Body of pancreas (tissue), 4 donors: ENCODE data around the gene SLC38A10. TPM values are rescaled to one million over a fixed set of nuclear protein-coding genes. Genes with fewer than 3 reads are reported as not detected.

Source experiments
- ATAC-seq: fragments of 150-250 bp; one replicate; pipeline ENCODE4 v1.9.1; 2016
- DNase-seq, 4 donors: peaks; one replicate each; pipeline ENCODE4 v3.0.0-alpha.2; 2019
- H3K27ac ChIP-seq, 4 donors: fragments of 200-600 bp; sonication (generic); 1 replicate in 3 of 4; 2 replicates in 1 of 4; pipeline versions ENCODE4 v1.5.1 to v1.6.1; 2016 to 2019; ENCODE audit warnings: mild to moderate bottlenecking in 1 of 4, mixed read lengths in 1 of 4, moderate library complexity in 1 of 4
- H3K27me3 ChIP-seq, 2 donors: fragments of 200-600 bp; sonication (generic); one replicate each; pipeline ENCODE4 v1.6.0; 2016; ENCODE audit warnings: mild to moderate bottlenecking in 1 of 2
- H3K36me3 ChIP-seq, 2 donors: fragments of 200-600 bp; sonication (generic); replicated peaks in 1 of 2; 2 replicates each; pipeline ENCODE4 v1.5.1; 2016; ENCODE audit warnings: low read depth in 2 of 2; ENCODE audit not compliant: insufficient read depth in 1 of 2
- H3K4me1 ChIP-seq: fragments of 200-600 bp; sonication (generic); one replicate; pipeline ENCODE4 v1.6.0; 2016
- H3K4me3 ChIP-seq, 2 donors: fragments of 200-600 bp; sonication (generic); 1 replicate in 1 of 2; 2 replicates in 1 of 2; pipeline ENCODE4 v1.5.1; 2016 to 2019
- H3K9me3 ChIP-seq, 3 donors: fragments of 200-600 bp; sonication (generic); 1 replicate in 2 of 3; 2 replicates in 1 of 3; pipeline ENCODE4 v1.5.1; 2016
- CTCF ChIP-seq, 7 experiments: fragments of 450-650 bp in 4 of 7; fragments of 200-600 bp in 3 of 7; sonication (generic) in 3 of 7; IDR thresholded peaks; one replicate each; pipeline ENCODE4 v1.5.1; 2016 to 2019; ENCODE audit warnings: antibody characterized with exemption in 7 of 7
- POLR2A ChIP-seq, 3 donors: fragments of 450-650 bp; IDR thresholded peaks; one replicate each; pipeline ENCODE4 v1.6.1; 2016; ENCODE audit warnings: antibody characterized with exemption in 3 of 3, mild to moderate bottlenecking in 2 of 3
- WGBS, 2 donors: methylation state at CpG; one replicate each; pipeline ENCODE4 v1.1.5; 2017; 5-methylcytosine and 5-hydroxymethylcytosine counted together
- intact Hi-C: fragments of 100-400 bp; cut with DNase I; formaldehyde crosslinking; loops from one replicate; pipeline ENCODE4 v1.15.1; 2023
- total RNA-seq, 2 donors: library from RNA; depleted of rRNA; stranded (reverse); fragments of >200 nt; gene quantifications; one replicate each; pipeline ENCODE4 v1.1.0, GENCODE V29; 2016

SLC38A10 gene
- total RNA-seq, 2 donors from 2014 or later, result 102 to 203 TPM

GRCh38 chr17:81248649-81249048 lies 46.5 kb downstream of the SLC38A10 start:
- no peaks in the 10 kb centered on the region for H3K4me1 ChIP-seq
- no peaks in the 10 kb centered on the region for H3K9me3 ChIP-seq
- no peak for TF ChIP-seq POLR2A (IDR thresholded peaks at IDR 0.05)
- TF ChIP-seq CTCF (IDR thresholded peaks at IDR 0.05), result no peak
- intact Hi-C loops, result loop anchor here (5.0 kb wide), 1 partner anchor 354 kb away; no protein-coding TSS in a partner anchor
- no peak for ATAC-seq
- H3K4me3 ChIP-seq, result no peak overlapping the region
- DNase-seq, result no peak
- WGBS, 2 donors, result 78 to 83% methylated on average over 13 to 14 of the region's 16 CpGs
- peaks cover 7 to 17% of the 10 kb centered on the region in 2 donors for H3K36me3 ChIP-seq
- H3K27me3 ChIP-seq, result no peaks in the 10 kb centered on the region
- no peak overlapping the region for H3K27ac ChIP-seq

GRCh38 chr17:81247339-81247990 lies 47.6 kb downstream of the SLC38A10 start:
- DNase-seq (no peak), ATAC-seq (no peak)
- 82 to 87% methylated on average over 13 to 15 of the region's 15 CpGs for WGBS, 2 donors
- Histone ChIP-seq H3K27ac (no peak overlapping the region), H3K27me3 (no peaks in the 10 kb centered on the region), H3K9me3 (no peaks in the 10 kb centered on the region), H3K4me3 (no peak overlapping the region), H3K36me3 (peaks cover 7 to 17% of the 10 kb centered on the region in 2 donors), H3K4me1 (no peaks in the 10 kb centered on the region)
- TF ChIP-seq POLR2A (IDR thresholded peaks at IDR 0.05) (no peak), CTCF (IDR thresholded peaks at IDR 0.05) (no peak)
- intact Hi-C loops, result loop anchor here (5.0 kb wide), 1 partner anchor 355 kb away; no protein-coding TSS in a partner anchor

- peaks cover 7 to 13% of the 10 kb centered on the region in 2 donors for H3K36me3 ChIP-seq
- TF ChIP-seq POLR2A (IDR thresholded peaks at IDR 0.05) (no peak), CTCF (IDR thresholded peaks at IDR 0.05) (no peak)
- WGBS, 2 donors, result 95 to 96% methylated on average over 14 to 27 of the region's 28 CpGs
- no peaks in the 10 kb centered on the region for H3K27me3 ChIP-seq
- no peak overlapping the region for H3K4me3 ChIP-seq
- ATAC-seq (no peak), DNase-seq (no peak)
- intact Hi-C loops, result loop anchor here (5.0 kb wide), 1 partner anchor 355 kb away; no protein-coding TSS in a partner anchor
- no peaks in the 10 kb centered on the region for H3K4me1 ChIP-seq
- no peak overlapping the region for H3K27ac ChIP-seq
- no peaks in the 10 kb centered on the region for H3K9me3 ChIP-seq
Observed at GRCh38 chr17:81246679-81247338, 48.3 kb downstream of the SLC38A10 start.

GRCh38 chr17:81246343-81246670 lies 48.8 kb downstream of the SLC38A10 start:
- Histone ChIP-seq H3K9me3 (no peaks in the 10 kb centered on the region), H3K27ac (no peak overlapping the region), H3K36me3 (peaks cover 2 to 13% of the 10 kb centered on the region in 2 donors), H3K27me3 (no peaks in the 10 kb centered on the region), H3K4me1 (no peaks in the 10 kb centered on the region), H3K4me3 (no peak overlapping the region)
- no peak for ATAC-seq
- no peak for DNase-seq
- 100% methylated on average over 4 of the region's 10 CpGs; no CpG with 5 or more reads in 1 of the 2 donors for WGBS, 2 donors
- intact Hi-C loops, result loop anchor here (5.0 kb wide), 1 partner anchor 356 kb away; no protein-coding TSS in a partner anchor
- TF ChIP-seq POLR2A (IDR thresholded peaks at IDR 0.05) (no peak), CTCF (IDR thresholded peaks at IDR 0.05) (no peak)
